Smooth muscle cell (in vitro differentiated cells): ENCODE measurements around the gene CAPNS2. TPM values are rescaled to one million over a fixed set of nuclear protein-coding genes. Genes with fewer than 3 reads are reported as not detected.

ENCODE experiments used
- DNase-seq: peaks from one replicate; lab custom pipeline; 2025; ENCODE audit not compliant: unreplicated experiment; lab: John Stamatoyannopoulos, UW
- H2AFZ ChIP-seq: fragments of 200-600 bp; sonication (generic); 2 replicates; pipeline ENCODE4 v1.6.0; 2016; ENCODE audit warnings: antibody characterized with exemption, low read depth, mild to moderate bottlenecking
- H3F3A ChIP-seq: fragments of 200-600 bp; sonication (generic); 2 replicates; pipeline ENCODE4 v1.6.0; 2017; ENCODE audit warnings: antibody characterized with exemption, low read depth
- H3K27ac ChIP-seq: fragments of 200-600 bp; sonication (generic); 2 replicates; pipeline ENCODE4 v1.5.1; 2016; ENCODE audit warnings: low read depth, mild to moderate bottlenecking
- H3K27me3 ChIP-seq: fragments of 200-600 bp; sonication (generic); 2 replicates; pipeline ENCODE4 v1.6.1; 2016; ENCODE audit warnings: low read depth, mild to moderate bottlenecking
- H3K36me3 ChIP-seq: fragments of 200-600 bp; sonication (generic); 2 replicates; pipeline ENCODE4 v1.5.1; 2016; ENCODE audit warnings: low read depth
- H3K4me1 ChIP-seq: fragments of 200-600 bp; sonication (generic); 2 replicates; pipeline ENCODE4 v1.5.1; 2016; ENCODE audit warnings: low read depth
- H3K4me2 ChIP-seq: fragments of 200-600 bp; sonication (generic); 2 replicates; pipeline ENCODE4 v1.6.0; 2016; ENCODE audit warnings: mild to moderate bottlenecking
- H3K4me3 ChIP-seq: fragments of 200-600 bp; sonication (generic); 2 replicates; pipeline ENCODE4 v1.5.1; 2016; ENCODE audit warnings: mild to moderate bottlenecking
- H3K79me2 ChIP-seq: fragments of 200-600 bp; sonication (generic); 2 replicates; pipeline ENCODE4 v1.6.0; 2016; ENCODE audit warnings: low read depth, mild to moderate bottlenecking
- H3K9ac ChIP-seq: fragments of 200-600 bp; sonication (generic); 2 replicates; pipeline ENCODE4 v1.6.0; 2016; ENCODE audit warnings: low read depth
- H3K9me3 ChIP-seq: fragments of 200-600 bp; sonication (generic); replicated peaks from 2 replicates; pipeline ENCODE4 v1.5.1; 2016; ENCODE audit warnings: low read depth
- H4K20me1 ChIP-seq: fragments of 200-600 bp; sonication (generic); 2 replicates; pipeline ENCODE4 v1.6.0; 2016; ENCODE audit warnings: low read depth
- WGBS: methylation state at CpG from one replicate; pipeline ENCODE4 v1.1.7; 2016; ENCODE audit warnings: low lambda C conversion rate; 5-methylcytosine and 5-hydroxymethylcytosine counted together
- polyA plus RNA-seq: library from polyadenylated mRNA; unstranded; fragments of >200 nt; fragmentation: Nextera tagmentation; extraction: Ambion mirVana; gene quantifications from 2 replicates; pipeline ENCODE4 v1.2.1, GENCODE V29; 2016
- total RNA-seq: library from RNA; depleted of rRNA; stranded (reverse); fragments of >200 nt; gene quantifications from 2 replicates; pipeline ENCODE4 v1.2.3, GENCODE V29; 2014
- TF ChIP-seq, protein P1 (sequence below): fragments of 200-600 bp; sonication (generic); IDR thresholded peaks from 2 replicates; pipeline ENCODE4 v1.5.1; 2017; ENCODE audit warnings: borderline replicate concordance, mild to moderate bottlenecking, antibody characterized with exemption; ENCODE audit not compliant: insufficient read depth, poor library complexity, severe bottlenecking

The CAPNS2 gene
- total and polyA plus RNA-seq, 2 experiments from 2014 or later: 3.0 to 10.4 TPM

DNA sequence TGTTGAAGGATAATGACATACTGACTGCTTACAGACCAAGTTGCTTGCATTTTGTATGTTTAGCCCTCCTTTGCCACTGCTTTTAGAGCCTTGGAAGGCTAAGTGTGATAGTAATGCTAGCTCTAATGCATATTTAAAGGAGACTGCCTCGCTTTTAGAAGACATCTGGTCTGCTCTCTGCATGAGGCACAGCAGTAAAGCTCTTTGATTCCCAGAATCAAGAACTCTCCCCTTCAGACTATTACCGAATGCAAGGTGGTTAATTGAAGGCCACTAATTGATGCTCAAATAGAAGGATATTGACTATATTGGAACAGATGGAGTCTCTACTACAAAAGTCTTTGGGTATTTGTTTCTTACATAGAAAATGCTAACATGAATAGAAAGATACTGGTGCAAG, 19.1 kb downstream of the CAPNS2 start:
- WGBS: 73% methylated on average over 2 of the region's 2 CpGs
- peaks cover 4% of the 10 kb centered on the region for H3K36me3 ChIP-seq
- H3F3A ChIP-seq: no peaks in the 10 kb centered on the region
- DNase-seq: no peak
- H3K4me1 ChIP-seq: peaks cover 8% of the 10 kb centered on the region
- TF ChIP-seq, protein P1, sequence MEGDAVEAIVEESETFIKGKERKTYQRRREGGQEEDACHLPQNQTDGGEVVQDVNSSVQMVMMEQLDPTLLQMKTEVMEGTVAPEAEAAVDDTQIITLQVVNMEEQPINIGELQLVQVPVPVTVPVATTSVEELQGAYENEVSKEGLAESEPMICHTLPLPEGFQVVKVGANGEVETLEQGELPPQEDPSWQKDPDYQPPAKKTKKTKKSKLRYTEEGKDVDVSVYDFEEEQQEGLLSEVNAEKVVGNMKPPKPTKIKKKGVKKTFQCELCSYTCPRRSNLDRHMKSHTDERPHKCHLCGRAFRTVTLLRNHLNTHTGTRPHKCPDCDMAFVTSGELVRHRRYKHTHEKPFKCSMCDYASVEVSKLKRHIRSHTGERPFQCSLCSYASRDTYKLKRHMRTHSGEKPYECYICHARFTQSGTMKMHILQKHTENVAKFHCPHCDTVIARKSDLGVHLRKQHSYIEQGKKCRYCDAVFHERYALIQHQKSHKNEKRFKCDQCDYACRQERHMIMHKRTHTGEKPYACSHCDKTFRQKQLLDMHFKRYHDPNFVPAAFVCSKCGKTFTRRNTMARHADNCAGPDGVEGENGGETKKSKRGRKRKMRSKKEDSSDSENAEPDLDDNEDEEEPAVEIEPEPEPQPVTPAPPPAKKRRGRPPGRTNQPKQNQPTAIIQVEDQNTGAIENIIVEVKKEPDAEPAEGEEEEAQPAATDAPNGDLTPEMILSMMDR: no peak
- H3K27ac ChIP-seq: no peak overlapping the region
- H3K9me3 ChIP-seq: no peaks in the 10 kb centered on the region
- no peaks in the 10 kb centered on the region for H3K27me3 ChIP-seq
- no peaks in the 10 kb centered on the region for H3K79me2 ChIP-seq
- H3K9ac ChIP-seq: no peak overlapping the region
- H3K4me3 ChIP-seq: no peak overlapping the region
- H4K20me1 ChIP-seq: no peaks in the 10 kb centered on the region
- H3K4me2 ChIP-seq: no peak overlapping the region
- H2AFZ ChIP-seq: no peak overlapping the region

DNA sequence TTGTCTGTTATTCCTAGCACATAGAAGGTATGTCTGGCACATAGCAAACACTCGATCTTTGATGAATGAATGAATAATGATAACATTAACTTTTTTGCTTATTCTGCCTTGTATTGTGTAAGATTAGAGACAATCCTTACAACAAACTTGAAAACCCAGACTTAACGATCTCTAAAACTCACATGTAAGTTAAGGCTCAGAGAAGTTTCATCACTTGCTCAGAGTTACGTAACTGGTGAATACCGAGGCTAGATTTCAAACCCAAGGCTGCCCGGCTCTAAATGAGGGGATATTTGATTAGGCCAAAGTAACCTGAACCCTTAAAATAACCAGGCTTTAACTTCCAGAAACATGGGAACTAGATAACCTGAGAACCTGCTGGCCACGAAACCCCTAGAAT, 22.3 kb downstream of the CAPNS2 start:
- no peak overlapping the region for H3K4me2 ChIP-seq

DNA sequence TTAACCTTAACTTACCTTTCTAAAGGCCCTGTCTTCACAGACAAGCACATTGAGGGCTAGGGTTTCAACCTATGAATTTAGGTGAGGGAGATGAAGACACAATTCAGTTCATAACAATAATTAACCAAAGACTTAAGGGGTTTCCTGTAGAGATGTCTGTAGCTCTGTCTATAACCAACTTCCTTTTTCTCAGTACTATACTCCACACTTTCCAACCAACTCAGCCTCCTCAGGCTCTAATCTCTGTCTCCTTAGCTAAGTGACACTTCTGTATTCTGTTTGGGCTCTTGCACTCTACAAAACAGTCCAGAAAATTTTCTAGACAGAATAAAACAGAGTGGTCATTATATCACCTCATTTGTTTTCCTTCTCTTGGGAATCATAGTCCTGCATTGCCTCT, 25.8 kb downstream of the CAPNS2 start:
- Histone ChIP-seq H3K9ac (no peak overlapping the region), H3K79me2 (no peaks in the 10 kb centered on the region), H3K4me2 (no peak overlapping the region), H3K4me1 (no peaks in the 10 kb centered on the region), H3K27ac (no peak overlapping the region), H2AFZ (no peak overlapping the region), H3K36me3 (no peaks in the 10 kb centered on the region), H4K20me1 (no peaks in the 10 kb centered on the region), H3K4me3 (no peak overlapping the region), H3K9me3 (no peaks in the 10 kb centered on the region), H3F3A (no peaks in the 10 kb centered on the region), H3K27me3 (no peaks in the 10 kb centered on the region)
- no peak for DNase-seq
- TF ChIP-seq, protein P1: no peak

More for the DNA sequence above, 22.3 kb downstream of the CAPNS2 start:
- Histone ChIP-seq H3K36me3 (no peaks in the 10 kb centered on the region), H3K4me1 (peaks cover 8% of the 10 kb centered on the region), H3F3A (no peaks in the 10 kb centered on the region), H3K79me2 (no peaks in the 10 kb centered on the region), H3K4me3 (no peak overlapping the region), H3K27ac (no peak overlapping the region), H3K9me3 (no peaks in the 10 kb centered on the region), H4K20me1 (no peaks in the 10 kb centered on the region), H3K27me3 (no peaks in the 10 kb centered on the region), H3K9ac (no peak overlapping the region), H2AFZ (no peak overlapping the region)
- no peak for DNase-seq
- TF ChIP-seq, protein P1: no peak
- 82% methylated on average over 6 of the region's 6 CpGs for WGBS

DNA sequence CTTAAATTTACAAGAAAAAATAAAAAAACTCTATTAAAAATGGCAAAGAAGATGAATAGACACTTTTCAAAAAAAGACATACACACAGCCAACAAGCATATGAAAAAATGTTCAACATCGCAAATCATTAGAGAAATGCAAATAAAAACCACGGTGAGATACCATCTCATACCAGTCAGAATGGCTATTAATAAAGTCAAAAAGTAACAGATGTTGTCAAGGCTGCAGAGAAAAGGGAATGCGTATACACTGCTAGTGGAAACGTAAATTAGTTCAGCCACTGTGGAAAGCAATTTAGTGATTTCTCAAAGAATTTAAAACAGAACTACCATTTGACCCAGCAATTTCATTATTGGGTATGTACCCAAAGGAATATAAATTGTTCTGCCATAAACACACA, 31.4 kb downstream of the CAPNS2 start:
- 48% methylated on average over 4 of the region's 4 CpGs for WGBS
- Histone ChIP-seq H3K4me2 (no peak overlapping the region), H4K20me1 (no peaks in the 10 kb centered on the region), H2AFZ (no peak overlapping the region), H3K4me1 (no peaks in the 10 kb centered on the region), H3K9me3 (no peaks in the 10 kb centered on the region), H3K27me3 (no peaks in the 10 kb centered on the region), H3K79me2 (no peaks in the 10 kb centered on the region), H3K36me3 (no peaks in the 10 kb centered on the region), H3K27ac (no peak overlapping the region), H3K4me3 (no peak overlapping the region), H3F3A (no peaks in the 10 kb centered on the region), H3K9ac (no peak overlapping the region)
- DNase-seq: no peak
- TF ChIP-seq, protein P1: no peak
